ENCODE measurements around the gene PSMD2.
A peak's percentile ranks its signal among the peaks of the same experiment; 100 is the strongest.

The PSMD2 gene

DNA sequence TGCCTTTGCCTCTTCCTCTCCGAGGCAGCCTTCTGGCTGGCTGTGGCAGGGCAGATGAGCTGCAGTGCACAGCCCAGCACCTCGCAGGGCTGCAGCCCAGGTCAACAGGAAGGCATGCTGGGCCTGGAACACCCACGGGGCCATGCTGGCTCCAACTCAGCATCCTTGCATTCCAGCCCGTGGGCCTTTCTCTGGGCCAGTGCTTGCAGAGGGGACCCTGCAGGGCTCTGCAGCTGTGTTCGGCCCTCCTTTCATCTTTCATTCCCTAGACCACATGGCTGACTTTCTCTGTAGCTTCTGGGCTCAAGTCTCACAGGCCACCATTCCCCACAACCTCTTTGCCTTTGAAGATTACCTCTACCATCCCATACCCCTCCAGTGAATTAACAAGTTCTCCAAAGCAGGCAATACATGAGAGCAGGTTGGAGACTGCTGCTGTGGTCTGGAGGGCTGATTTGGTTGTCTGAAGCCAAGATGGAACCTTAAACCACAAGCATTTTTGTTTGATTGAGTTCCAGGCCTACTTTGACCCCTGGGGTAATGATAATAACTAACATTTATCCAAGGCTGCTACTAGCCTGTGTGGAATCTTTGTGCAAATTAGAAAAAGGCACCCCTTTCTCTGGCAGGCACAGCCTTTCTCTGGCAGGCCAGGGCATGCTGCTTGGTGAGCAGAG, 44.3 kb downstream of the PSMD2 start:
- DNase-seq, result no peak

DNA sequence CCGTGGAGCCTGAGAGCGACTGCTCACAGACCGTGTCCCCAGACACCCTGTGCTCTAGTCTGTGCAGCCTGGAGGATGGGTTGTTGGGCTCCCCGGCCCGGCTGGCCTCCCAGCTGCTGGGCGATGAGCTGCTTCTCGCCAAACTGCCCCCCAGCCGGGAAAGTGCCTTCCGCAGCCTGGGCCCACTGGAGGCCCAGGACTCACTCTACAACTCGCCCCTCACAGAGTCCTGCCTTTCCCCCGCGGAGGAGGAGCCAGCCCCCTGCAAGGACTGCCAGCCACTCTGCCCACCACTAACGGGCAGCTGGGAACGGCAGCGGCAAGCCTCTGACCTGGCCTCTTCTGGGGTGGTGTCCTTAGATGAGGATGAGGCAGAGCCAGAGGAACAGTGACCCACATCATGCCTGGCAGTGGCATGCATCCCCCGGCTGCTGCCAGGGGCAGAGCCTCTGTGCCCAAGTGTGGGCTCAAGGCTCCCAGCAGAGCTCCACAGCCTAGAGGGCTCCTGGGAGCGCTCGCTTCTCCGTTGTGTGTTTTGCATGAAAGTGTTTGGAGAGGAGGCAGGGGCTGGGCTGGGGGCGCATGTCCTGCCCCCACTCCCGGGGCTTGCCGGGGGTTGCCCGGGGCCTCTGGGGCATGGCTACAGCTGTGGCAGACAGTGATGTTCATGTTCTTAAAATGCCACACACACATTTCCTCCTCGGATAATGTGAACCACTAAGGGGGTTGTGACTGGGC, 45.7 kb downstream of the PSMD2 start:
- DNase-seq, result no peak

DNA sequence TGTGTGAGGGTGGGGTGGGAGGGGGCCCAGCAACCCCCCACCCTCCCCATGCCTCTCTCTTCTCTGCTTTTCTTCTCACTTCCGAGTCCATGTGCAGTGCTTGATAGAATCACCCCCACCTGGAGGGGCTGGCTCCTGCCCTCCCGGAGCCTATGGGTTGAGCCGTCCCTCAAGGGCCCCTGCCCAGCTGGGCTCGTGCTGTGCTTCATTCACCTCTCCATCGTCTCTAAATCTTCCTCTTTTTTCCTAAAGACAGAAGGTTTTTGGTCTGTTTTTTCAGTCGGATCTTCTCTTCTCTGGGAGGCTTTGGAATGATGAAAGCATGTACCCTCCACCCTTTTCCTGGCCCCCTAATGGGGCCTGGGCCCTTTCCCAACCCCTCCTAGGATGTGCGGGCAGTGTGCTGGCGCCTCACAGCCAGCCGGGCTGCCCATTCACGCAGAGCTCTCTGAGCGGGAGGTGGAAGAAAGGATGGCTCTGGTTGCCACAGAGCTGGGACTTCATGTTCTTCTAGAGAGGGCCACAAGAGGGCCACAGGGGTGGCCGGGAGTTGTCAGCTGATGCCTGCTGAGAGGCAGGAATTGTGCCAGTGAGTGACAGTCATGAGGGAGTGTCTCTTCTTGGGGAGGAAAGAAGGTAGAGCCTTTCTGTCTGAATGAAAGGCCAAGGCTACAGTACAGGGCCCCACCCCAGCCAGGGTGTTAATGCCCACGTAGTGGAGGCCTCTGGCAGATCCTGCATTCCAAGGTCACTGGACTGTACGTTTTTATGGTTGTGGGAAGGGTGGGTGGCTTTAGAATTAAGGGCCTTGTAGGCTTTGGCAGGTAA, 46.5 kb downstream of the PSMD2 start:
- peak; percentile 85 to 88 for DNase-seq

DNA sequence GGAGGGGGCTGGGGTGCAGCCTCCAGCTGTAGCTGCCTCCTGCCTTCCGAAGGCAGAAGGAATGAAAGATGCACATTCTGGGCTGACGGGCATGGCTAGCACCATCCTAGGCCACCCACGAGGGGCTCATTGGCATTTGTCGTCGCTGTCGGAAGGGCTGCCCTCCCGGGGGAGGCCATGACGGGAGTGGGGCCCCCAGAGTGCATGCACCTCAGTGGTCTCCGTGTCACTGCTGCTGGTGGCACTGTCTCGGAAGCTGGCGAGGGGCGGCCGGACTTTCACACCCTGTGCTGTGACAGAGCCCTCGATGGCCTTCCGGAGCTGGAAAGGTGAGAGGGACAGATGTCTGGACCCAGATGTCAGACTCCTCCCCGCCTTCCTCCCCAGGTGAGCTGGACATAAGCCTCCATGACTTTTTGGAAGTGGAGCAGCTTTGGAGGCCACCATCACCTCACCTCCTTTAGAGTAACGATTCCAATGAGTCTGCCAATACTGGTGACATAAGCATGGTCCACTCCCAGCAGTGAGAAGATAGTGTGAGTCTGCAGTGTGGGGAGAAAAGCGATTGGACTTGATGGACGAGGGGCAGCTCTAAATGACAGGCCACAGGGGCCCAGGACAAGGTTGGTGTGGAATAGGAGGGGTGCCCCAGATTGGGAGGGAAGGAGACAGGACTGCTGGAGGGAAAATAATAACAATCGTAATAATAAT, 47.6 kb downstream of the PSMD2 start:
- no peak for DNase-seq

DNA sequence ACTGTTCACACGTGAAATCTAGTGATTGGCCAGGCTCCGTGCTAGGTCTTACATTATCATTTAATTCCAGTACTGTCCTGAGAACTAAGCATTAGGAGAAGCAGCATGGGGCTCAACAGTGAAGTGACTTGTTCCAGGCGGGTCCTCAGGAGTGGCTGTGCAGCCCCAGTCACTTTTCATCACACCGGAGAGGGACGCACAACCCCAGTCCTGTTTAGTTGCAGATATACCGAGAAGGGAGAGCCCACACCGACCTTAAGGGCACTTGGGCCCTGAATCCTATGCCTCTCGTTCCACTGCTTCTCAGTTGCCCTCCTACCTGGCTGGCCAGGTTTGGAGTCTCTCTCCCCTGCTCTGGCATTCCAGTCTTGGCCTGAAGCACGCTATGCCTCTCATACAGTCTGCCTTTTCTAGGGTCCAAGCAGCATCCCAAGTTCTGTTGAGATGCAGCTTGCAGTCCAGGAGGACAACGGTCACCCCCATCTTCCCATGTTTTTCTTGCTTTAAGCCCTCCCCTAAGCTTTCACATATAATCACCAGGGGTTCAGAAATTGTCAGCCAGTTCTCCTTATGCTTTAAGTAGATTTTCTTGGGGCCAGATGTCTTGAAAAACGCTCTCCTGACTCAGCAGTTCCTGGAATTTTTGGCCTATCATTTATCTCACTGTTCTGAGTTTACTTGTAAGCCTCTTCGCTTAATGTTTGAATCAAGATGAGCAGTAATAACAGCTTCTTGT, 48.4 kb downstream of the PSMD2 start:
- no peak for DNase-seq

DNA sequence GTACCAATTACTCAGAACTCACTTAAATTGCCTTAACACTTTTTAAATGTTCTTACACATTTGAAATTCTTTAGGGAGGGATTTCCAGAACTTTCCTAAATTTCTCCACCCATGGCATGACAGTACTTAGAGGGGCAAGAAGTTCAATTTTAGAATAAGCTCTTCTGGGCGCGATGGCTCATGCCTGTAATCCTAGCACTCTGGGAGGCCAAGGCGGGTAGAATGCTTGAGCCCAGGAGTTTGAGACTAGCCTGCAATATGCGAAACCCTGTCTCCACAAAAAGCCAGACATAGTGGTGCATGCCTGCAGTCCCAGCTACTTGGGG, 49.0 kb downstream of the PSMD2 start:
- no peak for DNase-seq

DNA sequence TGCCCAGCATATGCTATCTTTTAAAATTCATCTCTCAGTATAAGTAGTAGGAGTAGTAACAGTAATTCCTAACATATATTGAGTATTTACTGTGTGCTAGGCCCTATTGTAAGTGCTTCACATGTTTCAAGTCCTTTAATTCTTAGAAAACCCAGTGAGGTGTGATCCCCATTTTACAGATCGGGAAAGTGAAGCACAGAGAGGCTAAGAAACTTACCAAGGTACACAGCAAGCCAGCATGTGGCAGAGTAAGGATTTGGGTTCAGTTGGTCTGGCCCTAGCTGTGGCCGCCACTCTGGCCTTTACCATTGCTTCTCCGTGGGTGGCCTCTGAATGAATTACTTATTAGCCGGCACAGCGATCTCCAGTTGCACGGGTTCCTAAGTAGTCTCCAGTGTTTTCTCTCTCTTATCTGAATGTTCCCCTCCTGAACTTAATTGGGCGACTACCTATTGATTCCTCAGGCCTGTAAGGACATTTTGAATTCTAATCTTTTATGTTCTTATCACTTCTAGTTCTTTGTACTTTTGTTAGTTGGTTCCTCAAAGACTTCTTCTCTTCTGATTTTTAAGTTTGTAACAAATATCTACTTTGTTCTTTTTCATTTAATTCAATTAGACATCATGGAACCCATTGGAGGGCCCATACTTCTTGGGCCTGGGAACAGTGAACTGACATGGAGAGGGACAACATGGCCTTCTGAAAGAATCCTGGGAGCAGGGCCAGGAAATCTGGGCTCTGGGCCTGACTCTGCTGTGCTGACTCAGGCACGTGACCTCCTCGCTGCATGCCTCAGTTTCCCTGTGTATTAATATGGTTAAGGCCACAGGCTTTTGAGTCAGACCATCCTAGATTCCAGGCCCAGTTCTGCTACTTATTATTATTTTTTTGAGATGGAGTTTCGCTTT, 50.8 kb downstream of the PSMD2 start:
- DNase-seq, result no peak

DNA sequence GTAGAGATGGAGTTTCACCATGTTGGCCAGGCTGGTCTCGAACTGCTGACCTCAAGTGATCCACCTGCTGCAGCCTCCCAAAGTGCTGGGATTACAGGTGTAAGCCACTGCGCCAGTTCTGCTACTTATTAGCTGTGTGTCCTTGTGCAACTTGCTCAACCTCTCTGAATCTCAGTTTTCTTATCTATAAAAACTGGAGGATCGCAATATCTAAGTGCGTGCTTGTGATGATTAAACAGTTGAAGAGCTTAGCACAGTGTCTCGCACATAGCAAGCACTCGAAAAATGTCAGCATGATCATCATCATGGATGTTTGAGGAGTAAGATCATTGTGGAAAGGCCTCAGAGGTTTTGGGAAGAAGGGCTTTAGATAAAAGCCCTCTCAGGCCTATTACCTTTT, 51.6 kb downstream of the PSMD2 start:
- DNase-seq, result no peak

DNA sequence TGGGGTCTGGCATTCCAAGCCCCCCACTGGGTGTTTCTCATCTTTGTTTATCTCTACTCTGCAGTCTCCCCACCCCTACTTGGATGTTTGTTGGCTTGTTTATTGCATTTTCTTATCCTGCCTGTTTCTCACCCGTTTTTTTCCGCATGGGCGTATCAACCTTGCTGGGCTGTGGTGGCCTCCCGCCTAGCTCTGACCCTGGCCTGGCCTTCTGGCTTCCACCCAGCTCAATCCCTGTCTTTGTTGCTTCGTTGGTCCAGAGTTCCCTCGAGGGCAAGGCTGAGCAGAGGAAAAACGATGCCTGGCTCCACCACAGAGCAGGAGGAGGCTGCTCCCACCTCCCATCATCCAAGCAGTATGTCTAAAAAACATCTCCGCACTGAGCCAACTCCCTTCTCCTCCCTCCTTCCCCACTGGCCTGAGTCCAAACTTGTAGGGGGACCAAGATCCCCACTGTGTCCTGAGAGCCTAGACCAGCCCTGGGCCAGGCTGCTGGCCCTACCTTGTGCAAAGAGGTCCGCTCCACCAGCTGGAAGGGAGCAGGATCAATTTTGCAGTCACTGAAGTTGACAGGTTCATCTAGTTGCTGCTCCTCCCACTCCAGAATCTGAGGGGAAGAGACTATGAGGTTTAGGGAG, 52.6 kb downstream of the PSMD2 start:
- no peak for DNase-seq

DNA sequence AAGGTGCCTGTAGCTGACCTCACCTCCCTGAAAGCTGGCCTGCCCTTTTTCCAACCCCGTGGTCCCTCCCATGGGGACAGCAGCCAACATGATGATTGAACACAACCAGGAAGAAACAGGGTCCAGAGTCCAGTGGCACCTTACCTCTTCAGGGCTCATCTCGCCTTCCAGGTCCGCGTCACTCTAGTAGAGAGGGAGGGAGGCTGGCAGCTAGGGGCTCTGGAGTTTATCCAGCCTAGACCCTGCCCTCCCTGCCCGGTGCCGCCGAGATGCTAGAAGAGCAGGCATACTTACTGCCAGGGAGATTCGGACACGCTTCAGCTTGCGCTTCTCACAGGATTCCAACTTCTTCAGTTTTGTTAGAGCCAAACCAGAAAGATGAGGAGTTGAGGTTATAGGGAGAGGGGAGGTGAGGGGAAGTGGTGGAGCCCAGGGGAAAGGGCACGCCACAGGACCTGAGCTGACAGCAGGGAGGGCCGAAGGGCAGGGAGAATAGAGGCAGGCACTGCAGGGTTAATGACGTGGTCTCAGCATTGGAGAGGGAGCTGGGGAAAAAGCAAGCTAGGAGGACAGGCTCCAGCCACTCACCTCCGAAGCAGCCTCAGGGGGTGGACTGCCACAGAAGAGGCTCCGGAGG, 53.2 kb downstream of the PSMD2 start:
- no peak for DNase-seq

DNA sequence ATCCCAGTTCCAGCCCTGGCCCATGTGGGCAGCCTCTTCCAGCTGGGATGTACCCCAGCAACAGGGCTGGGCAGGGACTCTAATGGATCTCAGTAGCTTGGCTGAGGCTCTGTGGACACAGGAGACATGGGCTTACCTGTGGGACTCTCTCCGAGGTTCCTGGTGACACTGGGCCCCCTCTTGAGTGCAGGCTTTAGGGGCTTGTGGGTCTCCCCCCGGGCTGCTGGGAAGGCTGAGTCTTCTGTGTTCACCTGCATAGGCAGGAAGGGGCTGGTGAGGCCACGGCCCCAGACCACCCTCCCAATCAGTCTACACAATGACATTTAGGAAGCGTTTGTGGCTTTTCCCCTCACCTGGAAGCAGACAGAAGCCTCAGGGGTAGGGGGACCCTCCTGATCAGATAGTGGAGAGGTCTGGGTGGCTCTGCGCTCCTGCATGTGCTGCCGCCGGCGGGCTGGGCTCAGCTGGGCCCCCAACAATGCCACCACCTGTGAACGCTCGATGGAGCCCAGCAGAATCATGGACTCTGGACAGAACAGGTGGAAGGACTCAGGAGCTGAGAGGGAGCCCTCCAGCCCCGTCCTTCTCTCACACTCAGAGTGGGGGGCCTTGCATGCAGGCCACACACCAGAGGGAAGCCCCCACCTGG, 54.0 kb downstream of the PSMD2 start:
- DNase-seq, result no peak

DNA sequence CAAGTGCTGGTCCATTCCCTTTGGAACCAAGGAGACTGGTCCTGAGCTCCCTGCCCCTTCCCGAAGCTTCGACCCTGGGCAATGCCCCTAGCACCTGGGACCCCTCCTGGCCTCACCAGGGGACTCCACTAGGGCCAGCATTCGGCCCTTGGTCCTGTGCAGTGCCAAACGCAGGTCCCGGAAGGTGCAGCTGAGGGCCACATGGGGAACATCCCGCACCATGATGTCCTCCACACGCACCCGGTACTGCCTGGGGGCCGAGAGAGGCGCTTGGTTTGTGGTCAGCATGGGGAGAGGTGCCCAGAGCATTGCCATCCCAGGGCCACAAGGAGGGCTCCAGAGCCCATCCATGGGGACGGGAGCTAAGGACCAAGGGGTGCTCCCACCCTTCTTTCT, 54.5 kb downstream of the PSMD2 start:
- no peak for DNase-seq

DNA sequence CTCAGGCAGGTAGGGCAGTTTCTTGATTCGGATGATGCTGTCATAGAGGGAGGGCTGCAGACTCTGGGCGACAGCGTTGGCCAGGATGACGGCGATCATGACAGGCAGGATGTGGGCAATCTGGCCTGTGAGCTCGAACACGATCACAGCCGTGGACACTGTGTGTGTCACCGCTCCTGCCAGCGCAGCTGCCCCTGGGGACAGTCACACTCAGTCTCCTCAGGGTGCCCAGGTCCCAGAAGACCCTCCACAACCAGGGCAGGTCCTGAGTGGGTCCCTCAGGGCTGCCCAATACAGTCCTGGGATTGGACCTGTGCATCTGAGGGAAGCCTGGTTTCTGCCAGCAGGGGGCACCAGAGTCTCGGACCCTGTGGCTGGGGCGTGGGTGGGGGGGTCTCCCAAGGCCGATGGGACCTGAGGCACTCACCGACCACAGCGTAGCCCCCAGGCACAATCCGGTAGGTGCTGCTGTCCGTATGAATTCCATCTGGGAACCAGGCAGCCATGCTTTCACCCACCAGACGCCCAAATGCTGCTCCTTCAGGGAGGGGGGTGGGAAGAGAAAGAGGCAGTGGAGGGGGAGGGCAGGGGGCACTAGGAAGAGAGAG, 55.2 kb downstream of the PSMD2 start:
- DNase-seq, result peak; percentile 23 to 24

DNA sequence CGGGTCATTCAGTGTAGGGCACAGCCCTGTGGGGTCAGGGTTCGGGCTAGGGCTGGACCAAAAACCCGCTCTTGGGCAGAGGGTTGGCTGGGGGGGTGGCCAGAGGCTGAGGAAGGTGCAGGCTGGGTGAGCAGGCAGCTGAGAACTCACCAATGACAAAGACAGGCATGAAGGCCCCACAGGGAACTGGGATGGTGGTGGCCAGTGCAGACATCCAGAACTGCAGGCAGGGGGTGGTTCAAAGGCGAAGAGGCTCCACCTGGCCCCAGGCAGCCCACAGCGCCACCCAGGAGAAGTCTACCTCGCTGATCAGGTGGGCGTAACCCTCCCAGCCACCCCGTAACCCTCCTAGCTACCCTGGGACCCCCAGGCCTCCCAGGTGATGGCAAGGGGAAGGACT, 55.7 kb downstream of the PSMD2 start:
- no peak for DNase-seq

DNA sequence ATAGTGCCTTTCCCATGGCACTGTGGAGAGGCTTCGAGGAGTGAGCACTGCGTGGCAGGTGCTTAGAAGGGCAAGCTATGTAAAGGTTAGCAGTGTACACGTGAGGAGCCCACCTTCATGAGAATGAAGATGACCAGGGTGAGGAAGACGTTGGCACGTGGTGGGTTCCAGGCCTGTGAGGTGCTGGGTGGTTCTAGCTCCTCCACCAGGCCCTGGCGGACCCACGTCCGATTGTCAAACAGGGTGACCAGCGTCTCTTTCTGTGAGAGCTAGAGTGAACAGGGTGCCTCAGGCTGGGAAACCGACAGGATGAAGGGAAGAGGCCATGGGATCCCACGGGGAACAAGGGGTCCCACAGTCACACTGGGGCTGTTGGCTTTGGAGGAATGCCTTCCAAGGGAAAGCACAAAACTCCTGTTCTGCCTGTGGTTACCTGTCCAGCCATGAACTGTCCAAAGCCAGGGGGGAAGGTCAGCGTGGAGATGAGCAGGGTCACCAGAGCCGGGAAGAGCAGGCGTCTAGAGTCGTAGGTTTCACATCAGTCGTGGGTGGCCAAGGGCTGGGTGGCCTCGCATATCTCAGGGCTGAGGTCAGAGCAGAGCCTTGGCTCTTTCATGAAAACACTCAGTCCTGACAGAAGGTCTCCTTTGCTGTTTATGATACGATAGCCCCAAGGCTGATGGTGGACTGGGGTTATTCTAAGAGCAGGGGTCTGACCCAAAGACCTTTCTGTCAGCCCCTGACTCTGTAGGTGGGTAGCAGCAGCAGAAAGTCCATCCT, 56.4 kb downstream of the PSMD2 start:
- DNase-seq, result no peak

DNA sequence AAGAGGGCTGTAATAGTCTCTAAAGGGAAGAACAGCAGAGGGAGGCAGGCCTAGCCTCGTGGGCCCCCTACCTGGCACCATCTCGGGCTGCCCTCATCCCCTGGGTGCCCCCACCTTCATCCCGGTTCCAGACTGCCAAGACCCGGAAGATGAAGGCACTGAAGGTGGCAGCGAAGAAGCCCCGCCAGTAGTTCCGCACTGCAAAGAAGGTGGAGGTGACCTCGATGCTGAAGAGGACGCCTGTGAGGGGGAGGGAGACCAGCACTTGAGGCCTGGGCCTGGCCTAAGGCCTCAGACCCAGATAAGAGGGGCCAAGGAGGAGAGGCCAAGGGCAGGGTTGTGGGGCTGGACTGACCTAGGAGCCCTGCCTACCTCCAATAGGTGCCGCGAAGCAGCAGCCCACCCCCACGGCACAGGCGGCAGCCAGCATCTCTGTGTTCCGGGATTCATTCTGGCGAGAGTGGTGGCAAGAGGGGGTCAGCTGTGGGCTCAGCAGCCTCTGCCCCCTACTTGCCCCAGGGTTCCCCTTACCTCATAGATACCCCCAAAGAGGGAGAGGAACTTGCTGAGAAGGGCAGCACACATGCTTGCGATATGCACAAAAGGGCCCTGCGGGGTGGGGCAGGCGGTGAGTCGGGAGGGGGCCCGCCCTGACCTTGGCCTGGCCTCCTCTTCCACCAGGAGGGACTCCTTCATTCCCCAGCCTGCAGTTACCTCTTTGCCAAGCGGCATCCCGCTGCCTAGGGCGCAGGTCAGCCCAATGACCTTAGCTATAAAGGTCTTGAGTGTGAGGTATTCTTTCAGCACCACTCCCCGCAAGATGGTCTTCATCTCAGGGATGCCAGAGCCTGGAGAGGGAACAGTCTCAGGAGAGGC, 58.4 kb downstream of the PSMD2 start:
- DNase-seq, result no peak

DNA sequence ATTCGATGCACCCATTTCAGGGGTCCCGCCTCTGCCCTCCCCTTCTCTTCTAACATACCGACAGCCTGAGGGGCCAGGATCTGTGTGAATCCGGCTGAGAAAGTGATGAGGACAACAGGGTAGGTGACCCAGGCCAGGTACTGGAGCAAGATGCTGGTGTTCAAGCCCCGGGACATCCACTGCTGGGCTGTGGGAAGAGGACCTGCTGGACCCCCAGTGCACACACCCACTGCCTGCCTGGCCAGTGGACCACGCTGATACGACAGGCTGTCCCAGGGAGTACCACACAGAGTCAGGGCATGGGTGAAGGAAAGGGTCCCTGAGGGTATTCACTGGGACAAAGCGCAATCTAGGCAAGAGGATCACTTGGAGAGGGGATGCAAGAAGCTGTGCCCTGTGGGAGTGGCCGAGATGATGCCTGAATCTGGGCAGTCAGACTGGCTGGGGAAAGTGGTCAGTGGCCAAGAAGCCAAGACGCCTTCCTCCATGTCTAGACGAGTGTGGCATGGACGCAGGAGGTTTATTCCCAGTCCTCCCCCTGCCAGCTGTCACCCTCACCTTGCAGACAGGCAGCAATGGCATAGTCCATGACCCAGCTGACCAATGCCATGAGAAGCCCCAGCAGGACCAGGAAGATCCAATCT, 59.2 kb downstream of the PSMD2 start:
- DNase-seq, result no peak

Measured in Kasumi-1 (cell line).